Tongue (tissue), 2 donors: ENCODE measurements around the gene ASF1B. TPM values are rescaled to one million over a fixed set of nuclear protein-coding genes. Genes with fewer than 3 reads are reported as not detected.

Experiments
- DNase-seq: peaks from one replicate; pipeline ENCODE4 v3.0.0-alpha.2; 2015
- total RNA-seq: library from RNA; depleted of rRNA; stranded (reverse); fragments of >200 nt; gene quantifications from one replicate; pipeline ENCODE4 v1.2.3, GENCODE V29; 2014

ASF1B gene
- total RNA-seq, 1 donor from 2014 or later: 6.7 TPM

GRCh38 chr19:14135355-14135754 is 1.0 kb downstream of the ASF1B start:
- no peak for DNase-seq

DNA sequence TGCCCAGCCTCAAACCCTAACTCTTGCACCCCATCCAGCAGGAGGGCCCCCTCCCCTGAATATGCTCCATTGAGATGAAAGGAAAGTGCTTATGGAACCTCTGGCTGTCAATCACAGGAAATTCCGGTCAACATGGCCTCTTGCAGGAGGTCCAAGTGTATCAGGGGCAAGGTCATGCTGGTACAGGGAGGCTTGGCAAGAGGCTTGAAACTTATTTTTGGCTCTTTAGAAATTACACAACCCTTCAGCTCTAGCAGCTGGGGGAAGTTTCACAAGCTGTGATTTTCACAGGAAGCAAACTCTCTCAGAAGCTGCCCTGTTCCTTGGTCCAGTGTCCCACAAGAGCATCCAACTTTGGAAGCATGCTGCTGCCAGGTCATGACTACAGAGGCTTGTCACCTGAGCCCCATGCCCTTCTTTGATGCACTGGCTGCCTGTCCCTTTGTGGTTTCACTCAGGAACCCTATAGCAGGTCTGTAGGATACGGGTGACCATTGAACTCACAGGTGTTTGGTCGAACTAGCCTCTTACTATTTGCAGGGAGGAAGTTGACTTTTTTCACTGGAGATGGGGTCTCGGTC is 8.4 kb downstream of the ASF1B start:
- no peak for DNase-seq

DNA sequence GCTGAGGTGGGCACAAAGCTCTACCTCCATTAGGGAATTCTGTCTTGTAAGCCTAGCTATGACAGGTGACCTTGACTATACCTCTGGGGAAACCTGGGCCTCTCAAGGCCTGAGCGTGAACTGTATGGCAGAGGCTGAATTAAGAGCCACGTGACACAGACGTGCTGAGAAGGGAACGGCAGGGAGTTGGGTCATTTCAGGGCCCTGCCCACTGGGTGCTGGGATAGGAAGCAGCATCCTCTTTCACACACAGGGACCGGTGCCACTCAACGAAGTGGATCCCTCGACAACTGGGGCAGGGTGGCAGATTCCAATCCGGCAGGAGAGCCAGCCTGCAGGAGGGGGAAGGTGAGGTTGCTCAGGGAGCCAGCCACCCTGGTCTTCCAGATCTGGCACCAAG is 9.2 kb downstream of the ASF1B start:
- no peak for DNase-seq

DNA sequence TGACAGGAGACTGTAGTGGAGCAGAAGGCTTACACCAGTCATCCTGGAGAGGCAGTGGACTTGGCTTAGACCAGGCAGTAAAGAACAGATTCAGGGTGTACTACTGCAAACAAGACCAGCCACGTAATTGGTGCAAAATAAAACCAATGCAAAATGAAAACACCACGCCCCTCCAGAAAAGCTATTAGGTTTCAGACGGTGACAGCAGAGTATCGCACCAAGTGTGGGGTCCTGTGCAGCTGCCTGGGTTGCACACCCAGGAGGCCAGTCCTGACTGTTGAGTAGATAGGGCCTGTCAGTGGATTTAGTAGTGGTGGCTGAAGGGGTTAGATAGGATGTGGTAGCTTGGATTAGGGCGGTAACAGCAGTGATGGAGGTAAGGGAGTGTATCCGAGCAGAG is 13.5 kb downstream of the ASF1B start:
- DNase-seq: no peak

DNA sequence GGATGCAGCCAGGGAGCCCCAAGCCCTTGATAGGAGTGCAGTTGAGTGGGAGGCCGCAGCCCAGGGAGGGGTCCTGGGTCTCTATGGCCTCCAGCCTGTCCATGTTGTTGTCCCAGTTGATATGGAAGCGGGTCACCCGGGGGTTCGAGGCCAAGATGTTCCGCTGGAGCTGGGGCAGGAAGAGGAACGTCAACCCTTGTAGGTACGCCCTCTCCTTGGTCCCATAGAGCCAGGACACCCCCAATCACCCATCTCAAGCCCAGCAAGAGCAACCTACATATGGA is 15.9 kb downstream of the ASF1B start:
- no peak for DNase-seq

DNA sequence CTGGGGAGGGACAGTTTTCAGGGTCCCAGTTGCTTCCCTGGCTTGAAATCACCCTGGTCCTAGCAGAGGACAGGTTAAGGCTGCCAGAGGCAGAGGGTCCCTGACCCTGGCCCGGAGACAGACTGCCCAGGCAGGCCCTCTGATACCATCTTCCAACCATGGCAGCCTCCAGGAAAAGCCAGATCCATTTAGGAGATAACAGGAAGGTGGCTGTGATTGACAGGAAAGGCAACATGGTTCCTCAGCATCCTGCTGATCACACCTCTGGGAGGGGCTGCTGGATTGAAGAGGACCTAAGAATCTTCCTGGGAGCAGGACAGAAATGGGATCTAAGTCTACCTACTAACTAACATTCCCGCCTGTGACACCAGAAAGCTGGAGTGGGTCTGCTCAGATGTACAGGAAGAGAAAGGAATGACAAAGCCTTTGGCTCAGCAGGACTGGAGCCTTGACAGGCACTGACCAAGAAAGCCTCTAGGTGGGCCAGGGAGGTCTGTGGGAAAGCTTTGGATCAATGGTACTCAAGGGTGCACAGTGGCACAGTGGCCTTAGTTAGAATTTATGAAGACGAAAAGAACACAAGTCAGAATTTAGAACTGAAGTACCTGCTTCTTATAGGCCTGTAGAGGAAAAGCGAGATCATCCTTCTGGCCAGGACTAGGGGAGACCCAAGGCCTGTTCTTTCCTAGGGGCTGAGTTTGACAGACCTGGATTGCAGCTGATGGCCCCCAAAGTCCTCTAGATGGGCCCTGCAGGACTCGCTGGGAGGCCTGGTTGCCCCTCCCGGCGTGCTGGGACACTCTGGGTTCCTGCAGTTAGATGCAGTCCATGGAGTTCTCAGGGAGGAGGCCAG is 16.5 kb downstream of the ASF1B start:
- no peak for DNase-seq

DNA sequence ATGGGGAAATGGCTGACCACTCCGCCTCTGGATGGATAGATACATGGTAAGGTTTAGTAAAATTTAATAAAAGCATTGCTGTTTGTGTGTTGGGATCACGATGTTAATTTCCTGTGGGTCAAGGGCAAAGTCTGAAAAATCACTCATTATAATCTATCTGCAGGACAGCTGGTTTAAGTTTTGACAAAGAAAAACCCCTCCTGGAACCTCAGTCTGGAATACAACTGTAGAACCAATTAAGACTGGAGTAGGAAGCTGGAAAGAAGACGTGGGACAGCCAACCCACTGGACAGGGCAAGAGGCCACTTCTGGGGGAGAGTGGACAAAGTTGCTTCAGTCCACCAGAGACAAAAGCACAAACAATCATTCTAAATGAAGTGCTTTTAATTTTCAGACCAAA is 17.2 kb downstream of the ASF1B start:
- DNase-seq: no peak

DNA sequence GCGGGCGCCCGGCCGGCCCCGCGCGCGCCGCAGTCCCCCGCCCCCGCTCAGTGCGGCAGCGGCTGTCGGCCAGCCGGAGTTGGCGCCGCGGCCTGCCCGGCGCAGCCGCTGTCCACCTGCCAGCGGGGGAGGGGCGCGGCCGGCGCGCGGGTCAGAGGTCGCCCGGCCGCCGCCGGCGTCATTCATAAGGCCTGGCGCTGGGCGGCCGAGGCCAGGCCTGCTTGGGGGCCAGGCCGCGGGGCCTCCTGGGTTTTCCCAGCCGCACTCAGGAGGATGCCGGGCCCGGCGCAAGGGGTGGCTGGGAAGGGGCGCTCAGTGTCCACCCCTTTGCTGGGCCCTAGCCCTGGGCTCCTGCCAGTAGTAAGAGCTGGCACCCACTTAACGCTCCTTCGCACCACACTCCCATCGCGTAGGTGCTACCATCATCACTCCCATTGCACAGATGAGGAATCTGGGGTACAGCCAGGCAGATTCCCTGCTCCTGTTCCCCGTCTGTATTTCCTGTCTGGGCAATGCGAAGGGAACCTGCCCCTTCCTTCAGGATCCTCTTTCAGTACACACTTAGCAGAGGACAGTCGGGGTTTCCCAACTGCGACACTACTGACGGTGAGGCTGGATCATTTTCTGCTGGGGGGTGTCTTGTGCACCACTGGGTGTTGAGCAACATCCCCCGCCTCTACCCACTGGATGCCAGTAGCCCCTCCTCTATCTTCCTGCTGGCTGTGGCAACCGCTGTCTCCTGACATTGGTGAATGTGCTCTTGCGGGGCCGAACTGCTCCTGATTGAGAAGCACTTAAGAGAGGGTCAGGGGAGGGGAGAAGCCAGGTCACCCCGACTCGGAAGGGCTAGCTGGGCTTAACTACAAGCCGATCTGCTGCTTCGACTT is 18.0 kb downstream of the ASF1B start:
- DNase-seq: peak; percentile 63

GRCh38 chr19:14117668-14118164 is 18.7 kb downstream of the ASF1B start, which contains the start of gene PRKACA:
Gene PRKACA (minus strand): TSS chr19:14117762. CDS start chr19:14117547, 215 bp downstream.
- DNase-seq: peak; percentile 99

- DNase-seq: peak; percentile 69
These were observed 19.3 kb downstream of the ASF1B start for GRCh38 chr19:14116918-14117578.

DNA sequence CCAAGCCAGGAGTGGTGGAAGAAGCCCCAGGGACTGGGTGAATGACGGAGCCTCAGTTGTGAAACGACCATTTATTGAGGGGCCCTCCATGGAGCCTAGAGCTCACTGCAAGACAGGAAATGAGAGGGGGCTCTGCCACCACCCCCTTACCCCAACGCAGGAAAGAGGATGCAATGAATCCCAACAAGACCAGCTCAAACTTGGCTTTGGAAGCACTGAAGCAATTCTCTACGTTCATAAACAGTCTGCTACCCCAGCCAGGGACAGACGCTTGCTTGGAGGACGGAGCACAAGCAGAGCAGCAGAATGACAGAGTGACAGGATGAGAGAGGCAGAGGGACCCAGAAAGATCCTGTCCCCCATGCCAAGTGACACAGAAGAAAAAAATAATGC is 19.9 kb downstream of the ASF1B start:
- no peak for DNase-seq

GRCh38 chr19:14115756-14116155 is 20.6 kb downstream of the ASF1B start:
- peak; percentile 48 for DNase-seq

GRCh38 chr19:14114854-14115253 is 21.5 kb downstream of the ASF1B start:
- DNase-seq: no peak

DNA sequence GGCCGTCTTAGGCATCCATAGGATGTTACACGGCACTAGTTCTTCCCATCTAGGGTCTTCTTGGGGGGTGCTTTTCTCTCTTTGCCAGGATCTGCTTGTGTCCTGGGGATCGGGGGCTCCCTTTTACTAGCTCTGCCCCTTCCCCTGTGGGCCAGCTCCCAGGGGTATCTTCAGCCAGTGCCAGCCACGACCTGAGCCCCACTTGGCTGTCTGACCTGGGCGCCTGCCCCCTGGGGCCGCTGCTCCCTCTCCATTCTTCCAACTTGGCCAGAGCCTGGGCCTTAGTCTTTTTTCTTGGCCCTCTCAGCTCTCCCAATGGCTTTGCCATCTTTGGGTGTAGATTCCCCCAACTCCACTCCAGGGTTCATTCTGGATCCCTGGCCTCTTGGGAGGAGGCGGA is 21.9 kb downstream of the ASF1B start:
- DNase-seq: no peak

DNA sequence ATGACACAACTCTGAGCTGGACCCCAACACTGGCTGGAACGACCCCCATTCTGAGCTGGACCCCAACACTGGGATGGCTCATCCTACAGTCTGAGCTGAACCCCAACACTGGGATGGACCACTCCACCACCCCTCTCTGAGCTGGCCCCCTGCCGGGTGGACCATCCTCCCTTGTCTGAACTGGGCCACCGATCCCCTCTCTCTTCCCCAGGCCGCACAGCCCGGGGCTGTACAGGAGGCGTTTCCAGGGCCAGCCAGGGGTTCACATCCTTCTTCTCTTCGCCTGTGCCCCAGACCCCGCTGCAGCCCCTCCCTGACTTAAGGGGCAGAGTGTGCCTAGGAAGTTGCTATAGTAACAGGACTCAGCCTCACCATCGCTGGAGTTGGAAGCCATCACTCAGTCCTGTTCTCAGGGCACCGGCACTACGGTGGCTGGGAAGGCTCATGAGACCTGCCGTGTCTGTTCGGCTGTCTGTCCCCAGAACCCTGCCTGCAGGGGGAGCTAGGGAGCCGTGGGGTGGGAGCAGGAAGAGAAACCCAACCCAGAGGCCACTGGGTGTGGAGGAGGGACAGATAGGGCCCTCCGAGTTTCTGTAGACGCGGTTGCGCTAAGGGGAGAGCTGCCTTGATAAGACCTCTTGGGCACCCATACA is 22.5 kb downstream of the ASF1B start:
- no peak for DNase-seq

- no peak for DNase-seq
These were observed 23.5 kb downstream of the ASF1B start for GRCh38 chr19:14112809-14113385.

DNA sequence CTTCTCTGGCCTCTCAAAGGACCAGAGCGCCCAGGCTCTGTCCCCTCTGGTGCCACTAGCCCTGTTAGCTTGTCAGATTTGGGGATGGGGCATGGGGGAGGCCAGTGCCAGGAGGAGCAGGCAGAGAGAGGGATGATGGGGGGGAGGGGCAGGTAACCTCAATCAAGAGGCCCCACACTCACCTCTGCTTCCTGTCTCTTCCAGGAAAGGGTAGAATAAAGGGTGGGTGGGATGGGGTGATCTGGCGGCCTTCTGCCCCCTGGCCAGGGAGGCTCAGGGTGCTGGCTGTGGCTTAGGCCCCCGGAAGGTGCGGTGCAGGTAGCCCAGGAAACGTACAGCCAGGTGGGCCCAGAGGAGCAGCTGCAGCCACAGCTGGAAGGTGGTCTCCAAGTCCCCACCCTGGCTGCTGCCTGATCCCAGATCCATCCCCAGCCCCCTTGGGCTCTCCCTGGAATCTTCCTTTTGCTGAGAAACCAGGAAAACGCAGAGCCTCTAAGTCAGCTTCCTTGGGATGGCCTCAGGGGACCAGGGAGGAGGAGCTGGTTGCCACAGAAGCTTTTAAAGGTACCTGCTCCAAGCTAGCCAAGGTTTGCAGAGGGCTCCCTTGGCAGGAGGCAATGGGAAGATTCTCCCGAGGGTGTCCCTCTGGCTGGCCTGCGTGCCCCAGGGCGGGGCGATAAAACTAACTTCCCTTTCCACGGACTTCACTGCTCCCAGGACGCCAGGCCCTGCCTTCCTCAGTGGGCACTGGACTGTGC is 24.2 kb downstream of the ASF1B start:
- no peak for DNase-seq

- no peak for DNase-seq
These were observed 24.9 kb downstream of the ASF1B start for GRCh38 chr19:14111486-14111885.

DNA sequence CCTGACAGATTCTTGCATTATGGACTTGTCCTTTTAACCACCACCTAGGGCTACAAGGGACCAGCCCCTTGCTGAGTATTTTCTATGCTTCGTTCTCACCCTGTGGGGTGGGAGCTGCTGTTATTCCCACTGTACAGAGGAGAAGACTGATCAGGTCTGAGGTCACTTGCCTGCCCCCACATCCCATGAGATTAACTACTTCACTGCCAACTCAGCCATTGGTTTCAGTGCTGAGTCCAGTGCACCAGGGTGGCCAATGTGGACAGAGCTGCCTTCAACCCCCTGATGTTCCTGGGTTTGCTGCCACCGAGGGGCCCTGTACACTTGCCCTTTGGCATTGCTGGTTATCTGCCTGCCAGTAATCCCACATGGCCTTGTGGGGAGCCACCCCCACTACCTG is 25.7 kb downstream of the ASF1B start:
- no peak for DNase-seq

DNA sequence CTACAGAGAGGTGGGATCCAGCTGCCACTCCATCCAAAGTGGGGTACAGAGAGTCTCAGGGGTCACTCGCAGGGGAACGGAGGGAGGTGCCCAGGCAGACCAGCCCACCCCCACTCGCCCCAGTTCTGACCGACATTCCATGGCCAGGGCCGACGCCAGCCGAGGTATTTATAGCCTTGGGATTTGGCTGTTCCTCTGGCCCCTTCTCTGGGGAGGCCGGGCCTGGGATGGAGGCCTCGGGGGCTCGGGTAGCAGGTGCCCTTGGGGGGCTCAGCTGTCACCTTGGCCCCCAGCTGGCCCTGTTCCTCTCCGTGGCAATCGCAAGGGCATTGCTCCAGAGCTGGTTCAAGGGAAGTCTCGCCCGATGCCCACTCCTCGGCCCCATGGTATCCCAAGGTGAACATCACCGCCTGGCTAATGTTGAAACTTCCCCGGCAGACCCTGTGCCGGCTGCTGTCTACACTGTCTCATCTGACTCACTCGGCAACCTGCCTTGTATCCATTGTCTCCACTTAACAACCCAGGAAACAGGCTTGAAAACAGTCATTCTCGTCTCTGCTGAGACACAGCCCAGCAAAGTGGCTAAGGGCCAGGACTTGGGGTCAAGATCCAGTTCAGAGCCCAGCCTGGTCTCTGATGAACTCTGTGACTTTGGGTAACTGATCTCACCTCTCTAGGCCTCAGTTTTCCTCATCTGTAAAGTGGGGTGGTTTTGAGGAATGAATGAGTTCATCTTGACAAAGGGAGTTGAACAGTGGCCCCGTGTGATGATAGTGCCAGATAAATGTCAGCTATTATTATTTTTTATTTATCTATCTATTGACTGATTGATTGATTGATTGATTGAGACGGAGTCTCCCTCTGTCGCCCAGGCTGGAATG is 28.6 kb downstream of the ASF1B start:
- DNase-seq: peak; percentile 70
